AG04449 (cell line): ENCODE results near the gene ZSCAN9.

ENCODE experiments used
- CTCF ChIA-PET: fragments of 350-600 bp; formaldehyde crosslinking; extraction: SDS; loops from one replicate; lab custom pipeline; 2021; ENCODE audit warnings: antibody characterized with exemption; lab: Yijun Ruan, JAX
- POLR2A ChIA-PET: fragments of 400-600, 350-600 bp; formaldehyde crosslinking; extraction: SDS; loops from one replicate; lab custom pipeline; 2020; ENCODE audit warnings: antibody characterized with exemption, inconsistent platforms; lab: Yijun Ruan, JAX
- DNase-seq: peaks from one replicate; pipeline ENCODE4 v3.0.0-alpha.2; 2010; ENCODE audit warnings: low read depth, low spot score
- H3K4me3 ChIP-seq: 2 replicates; pipeline ENCODE4 v1.5.1; 2011; ENCODE audit warnings: low read depth, mild to moderate bottlenecking, control low read depth, low read length
- TF ChIP-seq, protein P1 (sequence below): IDR thresholded peaks from one replicate; pipeline ENCODE4 v1.5.1; 2011; ENCODE audit warnings: mild to moderate bottlenecking, moderate library complexity, low read length, control low read depth, inconsistent platforms; ENCODE audit not compliant: insufficient read depth; ENCODE audit errors: missing control alignments

Gene ZSCAN9

DNA sequence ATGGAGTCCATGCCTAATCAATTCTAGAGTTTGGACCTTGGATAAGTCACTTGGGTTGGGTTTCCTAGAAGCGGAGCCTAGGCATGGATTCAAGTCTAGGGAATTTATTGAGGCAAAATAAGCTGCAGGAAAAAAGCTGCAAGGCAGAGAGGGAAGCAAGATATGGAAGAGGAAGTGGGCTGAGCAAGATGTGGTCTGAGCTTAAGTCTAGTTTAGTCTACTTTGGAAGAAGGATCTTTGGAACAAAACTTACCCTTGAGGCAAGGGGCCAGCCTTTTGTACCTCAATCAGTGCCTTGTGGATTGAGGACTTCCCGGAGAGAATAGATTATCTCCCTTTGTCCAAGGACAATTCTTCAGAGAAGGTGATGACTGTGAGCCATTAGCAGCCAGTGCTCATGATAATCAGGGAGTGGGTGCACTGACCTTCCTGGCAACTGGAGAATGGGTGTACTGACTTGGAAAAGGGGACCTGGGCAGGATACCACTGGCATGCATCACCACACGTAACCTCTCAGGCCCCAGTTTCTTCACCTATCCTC lies 10.9 kb downstream of the ZSCAN9 start:
- POLR2A ChIA-PET, result no interaction called here
- TF ChIP-seq, protein P1, sequence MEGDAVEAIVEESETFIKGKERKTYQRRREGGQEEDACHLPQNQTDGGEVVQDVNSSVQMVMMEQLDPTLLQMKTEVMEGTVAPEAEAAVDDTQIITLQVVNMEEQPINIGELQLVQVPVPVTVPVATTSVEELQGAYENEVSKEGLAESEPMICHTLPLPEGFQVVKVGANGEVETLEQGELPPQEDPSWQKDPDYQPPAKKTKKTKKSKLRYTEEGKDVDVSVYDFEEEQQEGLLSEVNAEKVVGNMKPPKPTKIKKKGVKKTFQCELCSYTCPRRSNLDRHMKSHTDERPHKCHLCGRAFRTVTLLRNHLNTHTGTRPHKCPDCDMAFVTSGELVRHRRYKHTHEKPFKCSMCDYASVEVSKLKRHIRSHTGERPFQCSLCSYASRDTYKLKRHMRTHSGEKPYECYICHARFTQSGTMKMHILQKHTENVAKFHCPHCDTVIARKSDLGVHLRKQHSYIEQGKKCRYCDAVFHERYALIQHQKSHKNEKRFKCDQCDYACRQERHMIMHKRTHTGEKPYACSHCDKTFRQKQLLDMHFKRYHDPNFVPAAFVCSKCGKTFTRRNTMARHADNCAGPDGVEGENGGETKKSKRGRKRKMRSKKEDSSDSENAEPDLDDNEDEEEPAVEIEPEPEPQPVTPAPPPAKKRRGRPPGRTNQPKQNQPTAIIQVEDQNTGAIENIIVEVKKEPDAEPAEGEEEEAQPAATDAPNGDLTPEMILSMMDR, result no peak
- H3K4me3 ChIP-seq, result no peak overlapping the region
- CTCF ChIA-PET, result no interaction called here
- DNase-seq, result no peak

DNA sequence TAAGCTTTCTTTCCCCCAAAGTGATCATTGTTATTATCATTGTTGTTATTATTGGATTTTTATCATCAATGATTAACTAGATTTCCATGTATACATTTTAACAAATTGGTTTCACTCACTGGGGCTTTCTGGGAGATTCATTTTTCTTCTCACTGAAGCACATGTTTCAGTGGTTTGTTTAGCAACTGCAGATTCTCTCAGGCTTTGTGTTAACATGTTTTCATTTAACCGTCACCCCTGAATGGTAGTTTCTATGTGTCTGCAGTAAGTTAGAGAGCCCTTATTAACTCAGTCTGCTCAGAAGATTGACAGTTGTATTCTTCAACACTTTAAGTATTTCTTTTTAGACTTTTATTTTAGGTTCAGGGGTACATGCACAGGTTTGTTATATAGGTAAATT lies 14.6 kb downstream of the ZSCAN9 start:
- POLR2A ChIA-PET, result no interaction called here
- TF ChIP-seq, protein P1, result no peak
- no peak for DNase-seq
- H3K4me3 ChIP-seq, result no peak overlapping the region
- CTCF ChIA-PET, result interaction anchor here (1.5 kb wide), 1 partner anchor 116 kb away, joined by 3 read pairs; no protein-coding TSS in a partner anchor

DNA sequence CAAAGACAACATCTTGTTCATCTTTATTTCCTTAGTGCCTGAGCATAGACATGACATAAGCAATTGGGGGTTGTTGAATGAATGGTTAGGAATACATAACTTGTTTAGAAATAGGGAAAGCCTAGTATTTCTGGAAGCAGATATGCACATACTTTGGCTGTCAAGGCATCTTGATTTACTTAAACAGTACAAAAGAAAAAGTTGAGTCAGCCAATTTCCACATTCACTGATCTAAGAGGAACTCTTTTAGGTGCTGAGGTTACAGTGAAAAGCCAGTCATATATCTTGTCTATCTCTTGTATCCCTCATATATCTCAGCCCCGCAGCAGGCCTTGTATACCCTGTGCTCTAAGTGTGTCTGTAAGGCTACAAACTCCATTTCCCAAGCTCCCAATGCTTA lies 15.4 kb downstream of the ZSCAN9 start:
- TF ChIP-seq, protein P1, result no peak
- ChIA-PET CTCF (interaction anchor here (1.5 kb wide), 1 partner anchor 115 kb away, joined by 3 read pairs; no protein-coding TSS in a partner anchor), POLR2A (no interaction called here)
- no peak overlapping the region for H3K4me3 ChIP-seq
- no peak for DNase-seq

DNA sequence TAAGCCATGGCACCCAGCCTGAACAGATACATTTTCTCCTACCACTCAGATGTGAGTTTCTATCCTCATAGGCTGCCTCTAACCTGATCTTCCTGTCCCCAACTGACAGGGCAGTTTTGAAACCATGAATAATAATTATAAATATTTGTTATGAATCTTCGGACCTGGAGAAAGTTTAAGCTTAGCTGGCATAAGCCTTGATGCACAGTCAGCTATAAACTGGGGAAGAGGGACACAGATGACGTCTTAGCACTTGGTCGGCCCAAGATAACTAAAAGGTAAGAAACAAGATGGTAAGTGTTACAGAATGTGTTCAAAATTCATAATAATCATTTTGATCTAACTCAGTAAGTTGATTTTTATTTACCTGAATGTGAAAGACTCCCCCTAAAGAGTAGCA lies 18.9 kb downstream of the ZSCAN9 start:
- POLR2A ChIA-PET, result no interaction called here
- TF ChIP-seq, protein P1, result no peak
- CTCF ChIA-PET, result interaction anchor here (0.7 kb wide), 1 partner anchor 772 kb away, joined by 3 read pairs; no protein-coding TSS in a partner anchor
- DNase-seq, result no peak
- H3K4me3 ChIP-seq, result no peak overlapping the region

DNA sequence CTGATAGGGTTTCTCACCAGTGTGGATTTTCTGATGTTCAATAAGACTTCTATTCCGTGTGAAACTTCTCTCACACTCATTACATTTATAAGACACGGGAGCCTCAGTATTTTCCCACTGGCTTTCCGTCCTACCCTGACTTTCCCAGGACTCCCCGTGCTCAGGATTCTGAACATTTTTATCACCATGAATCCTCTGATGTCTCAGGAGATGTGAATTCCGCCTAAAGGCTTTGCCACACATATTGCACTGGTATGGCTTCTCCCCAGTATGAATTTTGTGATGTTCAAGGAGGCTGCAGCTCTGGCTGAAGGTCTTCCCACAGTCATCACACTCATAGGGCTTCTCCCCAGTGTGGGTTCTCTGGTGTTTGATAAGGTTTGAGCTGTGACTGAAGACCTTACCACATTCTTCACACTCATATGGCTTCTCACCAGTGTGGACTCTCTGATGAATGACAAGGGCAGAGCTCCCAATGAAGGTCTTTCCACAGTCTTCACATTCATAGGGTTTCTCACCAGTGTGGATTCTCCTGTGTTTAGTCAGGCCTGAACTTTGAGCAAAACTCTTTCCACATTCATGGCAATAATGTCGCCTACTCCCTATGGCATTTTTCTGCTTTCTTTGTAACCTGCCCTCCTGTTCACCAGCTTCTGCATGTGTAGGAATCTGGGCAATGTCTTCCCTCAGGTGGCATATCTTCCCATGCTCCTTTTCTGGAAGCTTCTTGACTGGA lies 20.3 kb downstream of the ZSCAN9 start:
- TF ChIP-seq, protein P1, result no peak
- DNase-seq, result no peak
- ChIA-PET POLR2A (no interaction called here), CTCF (no interaction called here)
- H3K4me3 ChIP-seq, result no peak overlapping the region

DNA sequence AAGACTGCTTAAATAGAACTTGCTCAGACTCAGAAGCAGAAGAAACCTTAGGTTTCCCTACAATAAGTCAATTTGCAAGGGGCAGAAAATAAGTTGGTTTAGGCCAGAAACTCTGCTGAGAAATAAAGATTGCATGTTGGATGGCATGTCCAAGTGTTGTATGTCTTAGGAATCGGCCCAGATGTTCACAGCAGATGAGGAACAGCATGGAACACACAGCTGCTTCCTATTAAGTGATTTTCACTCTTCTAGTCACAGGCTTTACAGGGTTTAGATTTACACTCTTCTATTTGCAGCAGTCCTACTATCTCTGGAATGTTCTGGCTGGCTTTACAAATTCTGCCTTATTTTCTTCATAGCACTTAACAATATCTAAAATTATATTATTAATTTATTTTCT lies 23.8 kb downstream of the ZSCAN9 start:
- CTCF ChIA-PET, result no interaction called here
- POLR2A ChIA-PET, result no interaction called here
- TF ChIP-seq, protein P1, result no peak
- no peak for DNase-seq
- no peak overlapping the region for H3K4me3 ChIP-seq
